ENCODE data around the gene SNTB2.

- TF ChIP-seq CTCF (IDR thresholded peaks at IDR 0.05 in 4 of 5, conservative IDR thresholded peaks at IDR 0.05 in 1 of 5), result no peak
- TF ChIP-seq POLR2A (IDR thresholded peaks at IDR 0.05), result no peak
Measured at GRCh38 chr16:69145658-69146057, 41.3 kb upstream of the SNTB2 start.
